HepG2 (cell line): ENCODE results near the gene DENND2D. TPM values are rescaled to one million over a fixed set of nuclear protein-coding genes. Genes with fewer than 3 reads are reported as not detected.

ENCODE experiments used
- CREB1 ChIP-seq, 2 experiments: fragments of 450-650 bp in 1 of 2; IDR thresholded peaks; 2 replicates each; pipeline ENCODE4 v1.6.1; 2016 to 2017; ENCODE audit warnings: control low read depth in 1 of 2, mild to moderate bottlenecking in 1 of 2, missing compliant biosample characterization in 1 of 2, missing genetic modification characterization in 1 of 2
- HDAC2 ChIP-seq: sonication (generic); formaldehyde crosslinking; IDR thresholded peaks from 2 replicates; pipeline ENCODE4 v1.4.0; 2020; ENCODE audit warnings: missing genetic modification reagents
- HNF1A ChIP-seq, 2 experiments: sonication (generic) in 1 of 2; formaldehyde crosslinking in 1 of 2; IDR thresholded peaks; 2 replicates each; pipeline versions ENCODE4 v1.4.0 to v1.6.1; 2016 to 2020; ENCODE audit warnings: borderline replicate concordance in 1 of 2, low read depth in 1 of 2, mild to moderate bottlenecking in 1 of 2, missing genetic modification reagents in 1 of 2
- MZF1 ChIP-seq: sonication (generic); formaldehyde crosslinking; IDR thresholded peaks from 2 replicates; pipeline ENCODE4 v1.8.1; 2023; ENCODE audit warnings: mild to moderate bottlenecking, missing genetic modification reagents, borderline replicate concordance
- NR2F6 ChIP-seq, 2 experiments: IDR thresholded peaks; 2 replicates each; pipeline ENCODE4 v1.6.1; 2016; ENCODE audit warnings: antibody characterized with exemption in 1 of 2, mild to moderate bottlenecking in 1 of 2
- RXRB ChIP-seq: IDR thresholded peaks from 2 replicates; pipeline ENCODE4 v1.6.1; 2016; ENCODE audit warnings: borderline replicate concordance, missing genetic modification reagents, missing compliant biosample characterization
- SIX4 ChIP-seq: sonication (generic); formaldehyde crosslinking; IDR thresholded peaks from 2 replicates; pipeline ENCODE4 v1.4.0; 2020; ENCODE audit warnings: missing genetic modification reagents
- THAP11 ChIP-seq: IDR thresholded peaks from 2 replicates; pipeline ENCODE4 v1.6.1; 2016; ENCODE audit warnings: missing biosample characterization, missing genetic modification reagents
- ZBTB20 ChIP-seq: sonication (generic); formaldehyde crosslinking; IDR thresholded peaks from 2 replicates; pipeline ENCODE4 v1.8.1; 2023; ENCODE audit warnings: missing genetic modification reagents, low read depth, mild to moderate bottlenecking, borderline replicate concordance
- ZNF367 ChIP-seq: sonication (generic); formaldehyde crosslinking; IDR thresholded peaks from 2 replicates; pipeline ENCODE4 v1.4.0; 2020; ENCODE audit warnings: missing genetic modification reagents, borderline replicate concordance
- ZNF644 ChIP-seq: IDR thresholded peaks from 2 replicates; pipeline ENCODE4 v1.6.1; 2016; ENCODE audit warnings: low read depth
- polyA plus RNA-seq, 8 experiments: library from polyadenylated mRNA; depleted of rRNA in 3 of 8; stranded (reverse) in 7 of 8; unstranded in 1 of 8; fragments of >200 nt; fragmentation: Illumina TruSeq in 4 of 8; extraction: Trizol in 4 of 8; gene quantifications; 2 replicates each; pipeline versions ENCODE4 v1.2.1 to v1.2.3, GENCODE V29; 2011 to 2016; ENCODE audit warnings: low read depth in 4 of 8, missing spikeins in 1 of 8, mixed read lengths in 1 of 8; ENCODE audit not compliant: insufficient read depth in 1 of 8
- total RNA-seq, 5 experiments: library from RNA; depleted of rRNA; stranded (reverse); fragments of >200 nt; fragmentation: Illumina TruSeq; extraction: Trizol; gene quantifications; 2 replicates each; pipeline ENCODE4 v1.2.3, GENCODE V29; 2016; ENCODE audit warnings: low read depth in 1 of 5
- TF ChIP-seq, protein P1 (sequence below): fragments of 450-650 bp; IDR thresholded peaks from 2 replicates; pipeline ENCODE4 v1.6.1; 2016
- TF ChIP-seq, protein P2 (sequence below): sonication (generic); formaldehyde crosslinking; IDR thresholded peaks from 2 replicates; pipeline ENCODE4 v1.5.0; 2020; ENCODE audit warnings: mild to moderate bottlenecking, missing genetic modification reagents
- TF ChIP-seq, protein P3 (sequence below): sonication (generic); formaldehyde crosslinking; IDR thresholded peaks from 2 replicates; pipeline ENCODE4 v1.4.0; 2020; ENCODE audit warnings: missing genetic modification reagents, mild to moderate bottlenecking, borderline replicate concordance

The DENND2D gene
- total and polyA plus RNA-seq, 2 of the 13 experiments (the other 11 are each of a cell fraction or from before 2014, with no cell fraction given): 0.04 TPM; not detected in 1

- peak; percentile 93 for TF ChIP-seq ZNF644 (CRISPR knock-in tag)
- peak; percentile 58; the same call in 1 of the 2 replicates for TF ChIP-seq NR2F6 (IDR thresholded peaks at IDR 0.05)
- peak; percentile 74 for TF ChIP-seq NR2F6 (CRISPR knock-in tag; IDR thresholded peaks at IDR 0.05)
- TF ChIP-seq, protein P1, sequence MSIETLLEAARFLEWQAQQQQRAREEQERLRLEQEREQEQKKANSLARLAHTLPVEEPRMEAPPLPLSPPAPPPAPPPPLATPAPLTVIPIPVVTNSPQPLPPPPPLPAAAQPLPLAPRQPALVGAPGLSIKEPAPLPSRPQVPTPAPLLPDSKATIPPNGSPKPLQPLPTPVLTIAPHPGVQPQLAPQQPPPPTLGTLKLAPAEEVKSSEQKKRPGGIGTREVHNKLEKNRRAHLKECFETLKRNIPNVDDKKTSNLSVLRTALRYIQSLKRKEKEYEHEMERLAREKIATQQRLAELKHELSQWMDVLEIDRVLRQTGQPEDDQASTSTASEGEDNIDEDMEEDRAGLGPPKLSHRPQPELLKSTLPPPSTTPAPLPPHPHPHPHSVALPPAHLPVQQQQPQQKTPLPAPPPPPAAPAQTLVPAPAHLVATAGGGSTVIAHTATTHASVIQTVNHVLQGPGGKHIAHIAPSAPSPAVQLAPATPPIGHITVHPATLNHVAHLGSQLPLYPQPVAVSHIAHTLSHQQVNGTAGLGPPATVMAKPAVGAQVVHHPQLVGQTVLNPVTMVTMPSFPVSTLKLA: no peak
- TF ChIP-seq SIX4 (CRISPR knock-in tag): peak; percentile 85
- TF ChIP-seq THAP11: peak; percentile 12; the same call in 1 of the 2 replicates
- peak; percentile 81; the same call in 1 of the 2 replicates for TF ChIP-seq ZBTB20 (CRISPR knock-in tag)
- TF ChIP-seq HDAC2 (CRISPR knock-in tag): peak; percentile 54; the same call in 1 of the 2 replicates
- TF ChIP-seq HNF1A (IDR thresholded peaks at IDR 0.05; ENCODE audit: low read depth): no peak
- peak; percentile 26; the same call in 1 of the 2 replicates for TF ChIP-seq HNF1A (CRISPR knock-in tag; IDR thresholded peaks at IDR 0.05; ENCODE audit: borderline replicate concordance)
- TF ChIP-seq RXRB (CRISPR knock-in tag): peak; percentile 70
- TF ChIP-seq, protein P2, sequence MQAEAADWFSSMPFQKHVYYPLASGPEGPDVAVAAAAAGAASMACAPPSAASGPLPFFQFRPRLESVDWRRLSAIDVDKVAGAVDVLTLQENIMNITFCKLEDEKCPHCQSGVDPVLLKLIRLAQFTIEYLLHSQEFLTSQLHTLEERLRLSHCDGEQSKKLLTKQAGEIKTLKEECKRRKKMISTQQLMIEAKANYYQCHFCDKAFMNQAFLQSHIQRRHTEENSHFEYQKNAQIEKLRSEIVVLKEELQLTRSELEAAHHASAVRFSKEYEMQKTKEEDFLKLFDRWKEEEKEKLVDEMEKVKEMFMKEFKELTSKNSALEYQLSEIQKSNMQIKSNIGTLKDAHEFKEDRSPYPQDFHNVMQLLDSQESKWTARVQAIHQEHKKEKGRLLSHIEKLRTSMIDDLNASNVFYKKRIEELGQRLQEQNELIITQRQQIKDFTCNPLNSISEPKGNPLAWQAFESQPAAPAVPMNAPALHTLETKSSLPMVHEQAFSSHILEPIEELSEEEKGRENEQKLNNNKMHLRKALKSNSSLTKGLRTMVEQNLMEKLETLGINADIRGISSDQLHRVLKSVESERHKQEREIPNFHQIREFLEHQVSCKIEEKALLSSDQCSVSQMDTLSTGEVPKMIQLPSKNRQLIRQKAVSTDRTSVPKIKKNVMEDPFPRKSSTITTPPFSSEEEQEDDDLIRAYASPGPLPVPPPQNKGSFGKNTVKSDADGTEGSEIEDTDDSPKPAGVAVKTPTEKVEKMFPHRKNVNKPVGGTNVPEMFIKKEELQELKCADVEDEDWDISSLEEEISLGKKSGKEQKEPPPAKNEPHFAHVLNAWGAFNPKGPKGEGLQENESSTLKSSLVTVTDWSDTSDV (CRISPR knock-in tag): no peak
- TF ChIP-seq, protein P3, sequence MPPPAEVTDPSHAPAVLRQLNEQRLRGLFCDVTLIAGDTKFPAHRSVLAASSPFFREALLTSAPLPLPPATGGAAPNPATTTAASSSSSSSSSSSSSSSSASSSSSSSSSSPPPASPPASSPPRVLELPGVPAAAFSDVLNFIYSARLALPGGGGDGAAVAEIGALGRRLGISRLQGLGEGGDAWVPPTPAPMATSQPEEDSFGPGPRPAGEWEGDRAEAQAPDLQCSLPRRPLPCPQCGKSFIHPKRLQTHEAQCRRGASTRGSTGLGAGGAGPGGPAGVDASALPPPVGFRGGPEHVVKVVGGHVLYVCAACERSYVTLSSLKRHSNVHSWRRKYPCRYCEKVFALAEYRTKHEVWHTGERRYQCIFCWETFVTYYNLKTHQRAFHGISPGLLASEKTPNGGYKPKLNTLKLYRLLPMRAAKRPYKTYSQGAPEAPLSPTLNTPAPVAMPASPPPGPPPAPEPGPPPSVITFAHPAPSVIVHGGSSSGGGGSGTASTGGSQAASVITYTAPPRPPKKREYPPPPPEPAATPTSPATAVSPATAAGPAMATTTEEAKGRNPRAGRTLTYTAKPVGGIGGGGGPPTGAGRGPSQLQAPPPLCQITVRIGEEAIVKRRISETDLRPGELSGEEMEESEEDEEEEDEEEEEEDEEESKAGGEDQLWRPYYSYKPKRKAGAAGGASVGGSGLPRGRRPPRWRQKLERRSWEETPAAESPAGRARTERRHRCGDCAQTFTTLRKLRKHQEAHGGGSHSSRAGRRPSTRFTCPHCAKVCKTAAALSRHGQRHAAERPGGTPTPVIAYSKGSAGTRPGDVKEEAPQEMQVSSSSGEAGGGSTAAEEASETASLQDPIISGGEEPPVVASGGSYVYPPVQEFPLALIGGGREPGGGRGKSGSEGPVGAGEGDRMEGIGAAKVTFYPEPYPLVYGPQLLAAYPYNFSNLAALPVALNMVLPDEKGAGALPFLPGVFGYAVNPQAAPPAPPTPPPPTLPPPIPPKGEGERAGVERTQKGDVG (CRISPR knock-in tag): no peak
- no peak for TF ChIP-seq ZNF367 (CRISPR knock-in tag)
- no peak for TF ChIP-seq CREB1 (IDR thresholded peaks at IDR 0.05)
- peak; percentile 43; the same call in 1 of the 2 replicates for TF ChIP-seq CREB1 (CRISPR knock-in tag; IDR thresholded peaks at IDR 0.05)
- no peak for TF ChIP-seq MZF1
Observed at GRCh38 chr1:111238056-111238795, 37.8 kb upstream of the DENND2D start (continued).
